HL-60/S4 treated with retinoic acid at 250 ng/mL for 4 days and 3 days (cell line): ENCODE results near the gene EWSR1.

Experiments
- in situ Hi-C: fragments of 300-500 bp; cut with MboI; formaldehyde crosslinking; loops from 2 replicates; pipeline ENCODE4 v1.7.0; 2022; ENCODE audit warnings: low sequenced_read_pairs

Gene EWSR1

DNA sequence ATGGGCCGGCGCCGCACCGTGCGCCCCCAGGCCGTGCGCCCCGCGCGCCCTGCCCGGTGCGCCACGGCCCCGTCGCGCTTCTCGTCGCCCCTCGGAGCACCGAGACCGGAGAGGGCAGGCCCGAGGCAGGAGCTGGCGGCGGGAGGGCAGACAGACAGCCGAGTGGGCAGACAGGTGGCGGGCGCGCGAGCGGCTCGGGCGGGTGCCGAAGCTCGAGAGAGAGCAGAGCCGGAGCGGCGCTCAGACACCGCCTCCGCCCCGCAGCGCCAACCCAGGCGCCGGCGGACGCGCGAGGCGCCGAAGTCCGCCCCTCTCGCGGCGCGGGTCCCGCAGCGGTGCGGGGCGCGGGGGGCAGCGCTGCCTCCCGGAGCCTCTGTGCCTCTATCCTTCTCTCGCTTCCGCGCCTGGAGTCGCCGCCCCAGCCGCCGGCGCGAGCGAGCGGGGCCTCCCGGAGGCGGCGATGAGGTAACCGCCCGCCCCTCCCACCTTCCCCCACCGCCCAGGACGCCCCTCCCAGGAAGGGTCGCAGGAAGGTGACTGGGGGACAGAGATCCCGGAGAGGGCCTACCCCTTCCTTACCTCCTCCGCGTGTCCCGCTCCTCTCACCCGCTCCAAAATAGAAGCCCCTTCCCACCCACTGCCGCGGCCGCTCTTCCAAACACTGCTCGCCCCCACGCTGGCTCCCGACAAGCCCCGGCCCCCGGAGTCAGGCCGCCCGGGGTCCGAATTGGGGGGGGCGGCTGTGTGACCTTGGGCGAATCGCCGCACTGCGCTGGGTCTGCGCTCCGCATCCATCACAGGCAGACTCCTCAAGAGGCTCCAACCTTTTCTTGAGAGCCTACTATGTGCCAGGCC lies 47.4 kb downstream of the EWSR1 start, which contains the start of gene RASL10A:
Gene RASL10A, minus strand, starts transcription at position 412 of the 855 bp plus-strand sequence. CDS start 451 bp downstream, outside the sequence.
- in situ Hi-C loops, result no loop called here

DNA sequence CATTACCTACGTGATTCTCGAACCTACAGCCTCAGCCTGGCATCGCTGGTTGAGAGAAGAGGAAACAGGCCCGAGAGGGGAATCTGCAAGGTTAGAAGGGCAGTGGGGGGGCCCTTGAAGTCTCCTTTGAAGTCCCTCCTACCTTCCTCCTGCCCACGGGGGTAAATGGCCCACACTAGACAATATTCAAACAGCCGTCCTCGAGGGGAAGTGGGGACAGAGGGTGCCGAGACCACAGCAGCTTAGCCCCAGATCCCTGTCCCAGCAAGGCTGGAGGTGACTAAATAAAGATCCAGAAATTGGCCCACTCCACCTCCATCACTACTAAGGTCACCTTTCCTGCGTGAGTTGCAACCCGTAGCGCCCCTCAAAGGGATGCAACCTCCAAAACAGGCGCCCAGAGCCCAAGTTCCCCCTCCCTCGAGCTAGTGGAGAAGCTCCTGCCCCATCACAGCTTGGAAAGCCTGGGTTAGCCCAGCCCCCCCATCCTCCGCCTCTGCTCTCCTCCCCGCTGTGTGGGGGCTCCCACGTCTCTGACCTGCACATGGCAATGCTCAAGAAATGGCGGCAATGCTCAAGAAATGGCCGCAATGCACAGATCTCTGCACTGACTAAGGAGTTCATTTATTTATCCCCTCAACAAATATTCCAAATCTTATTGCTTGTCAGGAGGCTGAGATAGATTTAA lies 48.2 kb downstream of the EWSR1 start:
- in situ Hi-C loops, result no loop called here

DNA sequence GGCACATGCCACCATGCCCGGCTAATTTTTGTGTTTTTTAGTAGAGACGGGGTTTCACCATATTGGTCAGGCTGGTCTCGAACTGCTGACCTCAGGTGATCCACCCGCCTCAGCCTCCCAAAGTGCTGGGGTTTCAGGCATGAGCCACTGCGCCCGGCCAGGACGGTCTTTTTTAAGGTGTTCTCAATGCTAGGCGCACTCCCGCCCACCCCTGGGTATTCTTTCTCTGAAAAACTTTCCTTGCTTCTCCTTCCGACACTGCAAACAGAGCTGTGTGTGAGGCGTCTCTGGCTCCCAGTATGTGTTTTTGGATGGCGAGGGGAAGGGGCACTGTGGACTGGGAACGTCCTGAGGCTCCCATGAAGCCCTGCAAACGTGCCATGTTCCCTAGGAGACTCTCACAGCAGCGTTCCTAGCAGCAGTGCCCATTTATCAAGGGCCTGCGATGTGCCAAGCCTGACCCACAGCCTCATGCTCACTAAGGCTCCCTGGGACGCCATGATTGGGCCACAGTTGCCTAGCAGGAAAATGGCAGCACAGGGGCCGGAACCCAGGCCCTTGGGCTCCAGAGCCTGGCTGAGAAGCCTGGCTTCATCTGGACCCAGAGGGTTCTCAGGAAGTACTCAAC lies 49.9 kb downstream of the EWSR1 start:
- in situ Hi-C loops, result no loop called here

DNA sequence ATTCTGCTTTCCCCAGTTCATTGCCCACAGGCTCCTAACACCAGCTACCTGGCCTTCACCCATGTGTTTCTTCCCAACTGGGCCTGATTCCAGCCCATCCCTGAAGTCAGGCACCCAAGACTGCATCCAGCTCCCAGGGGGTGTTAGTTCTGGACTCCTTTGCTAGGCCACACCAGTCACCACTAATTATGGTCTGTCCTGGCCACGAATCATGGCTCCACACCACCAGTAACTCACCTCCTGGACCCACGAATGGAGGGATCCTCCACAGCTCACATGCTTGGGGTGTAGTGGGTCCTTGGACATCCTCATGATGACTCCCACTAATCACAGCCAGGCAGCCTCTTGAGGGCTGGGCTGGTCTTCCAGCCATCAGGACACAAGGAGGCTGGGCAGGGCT lies 51.0 kb downstream of the EWSR1 start:
- in situ Hi-C loops, result no loop called here

DNA sequence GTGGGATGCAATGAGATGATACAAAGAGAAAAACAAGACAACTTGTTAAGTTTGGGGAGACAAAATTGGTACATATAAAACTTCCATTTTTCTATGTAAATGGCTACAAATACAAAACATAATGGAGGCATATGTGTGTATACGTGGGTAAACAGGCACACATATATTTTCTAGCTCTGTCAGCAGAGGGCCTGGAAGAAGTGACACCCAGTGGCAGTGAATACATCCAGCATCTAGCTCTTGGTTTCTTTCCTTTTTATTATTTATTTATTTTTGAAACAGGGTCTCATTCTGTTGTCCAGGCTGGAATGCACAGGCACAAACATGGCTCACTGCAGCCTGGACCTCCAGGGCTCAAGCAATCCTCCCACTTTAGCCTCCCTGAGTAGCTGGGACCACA lies 52.5 kb downstream of the EWSR1 start:
- in situ Hi-C loops, result no loop called here

DNA sequence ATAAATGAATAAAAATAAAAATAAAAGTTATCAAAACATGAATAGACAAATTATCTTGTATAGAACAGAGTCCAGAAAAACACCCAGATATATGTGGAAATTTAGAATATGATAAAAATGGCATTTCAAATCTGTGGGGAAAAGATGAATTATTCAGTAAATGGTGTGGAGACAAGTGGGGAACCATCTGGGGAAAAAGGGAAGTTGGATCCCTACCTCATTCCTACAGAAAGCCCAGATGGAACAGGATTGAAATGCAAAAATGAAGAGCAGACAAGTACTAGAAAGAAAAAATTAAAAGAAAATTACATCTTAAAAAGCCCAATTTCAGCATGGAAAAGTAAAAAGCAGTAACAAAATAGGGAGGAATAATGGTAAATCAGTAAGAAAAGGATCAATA lies 55.6 kb downstream of the EWSR1 start:
- in situ Hi-C loops, result no loop called here

DNA sequence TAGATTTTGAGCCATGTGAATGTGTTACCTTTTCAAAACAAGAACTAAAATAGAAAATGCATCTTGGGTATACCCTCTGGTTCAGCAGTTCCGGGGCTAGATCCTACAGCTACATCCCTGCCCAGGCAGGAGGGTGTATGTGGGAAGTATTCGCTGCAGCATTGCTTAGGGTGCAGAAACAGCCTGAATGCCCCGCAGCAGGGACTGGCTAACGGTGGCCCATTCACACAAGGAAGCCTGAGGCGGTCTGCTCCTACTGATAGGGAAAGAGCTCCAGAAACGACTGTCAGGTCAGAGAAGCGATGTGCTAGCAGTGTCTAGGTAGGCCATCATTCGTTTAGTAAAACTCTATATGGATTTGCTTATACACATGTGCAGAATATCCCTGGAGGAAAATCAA lies 57.3 kb downstream of the EWSR1 start:
- in situ Hi-C loops, result no loop called here

DNA sequence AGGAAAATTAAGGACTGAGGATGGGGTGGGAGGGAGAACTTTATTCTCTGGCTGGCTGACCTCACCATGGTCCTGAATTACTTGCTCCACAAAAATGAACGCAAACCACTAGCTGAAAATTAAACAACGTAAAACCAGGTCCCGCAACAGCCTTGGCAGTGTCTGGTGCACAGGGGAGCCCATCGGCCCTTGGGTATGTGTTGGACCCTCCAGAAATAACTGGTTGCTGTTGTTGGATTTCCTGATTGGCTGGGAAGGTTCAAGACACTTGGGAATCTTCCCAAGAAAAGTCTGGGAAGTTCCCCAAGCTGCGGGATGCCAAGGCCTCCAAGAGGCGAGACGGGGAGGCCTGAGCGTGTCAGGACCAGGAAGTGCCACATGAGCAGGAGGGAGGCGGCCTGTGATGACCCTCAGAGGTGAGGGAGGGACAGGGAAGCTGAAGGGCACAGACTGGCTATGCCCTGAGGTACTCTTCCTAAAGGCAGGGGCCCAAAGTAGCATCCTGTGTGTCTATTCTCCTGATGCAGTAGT lies 57.8 kb downstream of the EWSR1 start:
- in situ Hi-C loops, result no loop called here

DNA sequence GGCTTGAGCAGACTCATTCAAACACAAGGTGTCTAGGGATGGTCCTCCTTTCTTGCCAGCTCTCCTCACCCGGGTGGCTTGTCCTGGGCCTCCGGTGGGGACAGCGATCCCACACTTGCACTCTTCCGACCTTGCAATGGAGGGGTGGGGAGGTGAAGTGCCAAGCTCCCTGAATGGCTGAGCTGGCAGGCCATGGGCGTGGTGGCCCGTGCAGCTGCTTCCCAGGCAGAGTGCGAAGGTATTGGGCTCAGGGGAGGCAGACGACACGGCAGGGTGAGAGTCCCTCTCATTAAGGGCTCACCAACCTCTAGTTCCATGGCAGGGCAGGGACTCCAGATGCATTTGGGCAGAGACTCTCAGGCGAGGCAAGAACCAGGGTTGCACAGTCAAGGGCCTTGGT lies 58.4 kb downstream of the EWSR1 start:
- in situ Hi-C loops, result no loop called here

DNA sequence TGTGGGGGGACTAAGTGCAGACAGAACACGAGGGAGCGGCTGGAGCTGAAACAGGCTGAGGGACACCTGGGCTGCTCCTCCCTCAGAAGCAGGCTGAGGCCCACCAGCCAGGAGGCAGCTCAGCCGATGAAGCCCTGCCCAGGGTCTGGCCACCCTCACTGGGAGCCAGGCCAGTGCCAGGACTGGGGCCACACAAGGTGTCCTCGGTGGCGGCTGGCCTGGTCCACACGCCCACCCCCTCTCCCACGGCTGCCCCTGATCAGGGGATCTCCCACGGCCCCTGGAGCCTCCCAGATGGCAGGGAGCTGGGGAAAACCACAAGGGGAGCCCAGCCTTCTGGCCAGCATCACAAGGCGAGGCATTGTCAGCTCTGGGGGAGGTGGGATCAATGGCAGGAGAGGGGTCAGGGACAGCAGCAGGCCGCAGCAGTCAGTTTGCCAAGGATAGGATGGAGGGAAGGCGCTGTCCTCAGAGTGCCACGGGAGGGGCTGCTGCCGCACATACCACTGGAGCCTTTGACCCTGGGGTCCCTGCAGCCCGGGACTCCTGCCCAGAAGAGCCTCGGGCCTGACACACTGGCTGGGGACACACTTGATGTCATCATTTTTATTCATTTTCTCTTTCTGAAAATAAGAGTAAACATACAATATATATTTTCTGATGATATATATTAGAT lies 59.2 kb downstream of the EWSR1 start:
- in situ Hi-C loops, result no loop called here

DNA sequence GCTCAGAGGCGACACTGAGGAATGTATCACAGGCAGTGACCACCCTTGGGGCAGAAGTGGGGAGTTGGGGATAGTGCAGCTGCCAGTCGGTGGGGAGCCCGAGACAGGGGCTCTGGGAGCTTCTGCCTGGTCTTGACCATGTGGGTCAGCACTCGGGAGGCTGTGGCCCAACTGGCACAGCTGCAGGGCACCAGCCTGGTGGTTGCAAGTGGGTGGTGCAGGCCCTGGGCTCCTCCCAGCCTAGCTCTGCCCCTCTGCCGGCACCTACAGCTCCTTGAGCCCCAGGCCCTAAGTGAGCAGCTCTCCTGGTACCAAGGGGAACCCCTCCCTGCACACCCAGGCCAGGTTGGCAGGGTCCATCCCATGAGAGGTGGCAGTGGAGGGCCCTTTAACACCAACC lies 60.0 kb downstream of the EWSR1 start:
- in situ Hi-C loops, result no loop called here

DNA sequence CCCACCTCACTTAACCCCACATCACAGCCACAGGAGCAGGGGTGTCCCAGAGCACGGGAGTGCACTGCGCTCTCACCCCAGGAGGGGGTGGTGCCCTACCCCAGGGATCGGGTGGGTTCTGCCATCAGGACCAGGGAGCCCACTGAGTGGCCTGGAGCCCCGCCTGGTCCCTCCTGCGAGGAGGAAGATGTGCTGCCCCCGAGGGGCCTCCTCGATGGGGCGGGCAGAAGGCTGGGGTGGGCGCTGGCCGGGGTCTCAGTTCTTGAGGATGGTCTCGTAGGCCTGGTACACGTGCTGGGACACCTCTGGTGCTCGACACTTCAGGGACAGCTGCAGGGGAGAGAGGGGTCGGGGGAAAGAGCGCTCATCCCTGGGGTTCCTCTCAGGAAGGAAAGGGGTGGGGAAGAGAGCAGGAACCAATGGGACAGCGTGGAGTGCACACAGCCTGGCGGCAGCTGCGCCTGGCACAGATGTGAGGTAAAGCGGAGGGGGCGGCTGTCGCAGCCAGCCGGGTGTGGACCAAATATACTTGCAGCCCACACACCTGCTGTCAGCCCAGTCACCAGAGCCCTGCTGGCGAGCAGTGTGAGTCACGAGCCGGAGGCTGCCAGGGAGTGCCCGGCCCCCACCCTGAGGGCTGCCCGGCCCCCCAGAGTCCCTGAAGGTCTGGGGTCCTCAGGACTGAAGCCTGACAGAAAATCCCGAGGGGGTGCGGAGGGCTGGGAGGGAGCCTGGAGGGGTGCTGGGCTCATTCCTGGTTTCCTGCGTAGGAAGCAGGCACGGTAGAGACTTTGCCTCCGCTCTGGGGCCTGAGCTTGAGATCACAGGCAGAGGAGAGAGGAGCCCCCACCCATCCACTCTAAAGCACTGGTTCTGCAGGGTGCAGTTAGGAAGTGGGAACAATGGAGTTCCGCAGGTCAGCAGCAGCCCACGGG lies 60.8 kb downstream of the EWSR1 start:
- in situ Hi-C loops, result no loop called here

DNA sequence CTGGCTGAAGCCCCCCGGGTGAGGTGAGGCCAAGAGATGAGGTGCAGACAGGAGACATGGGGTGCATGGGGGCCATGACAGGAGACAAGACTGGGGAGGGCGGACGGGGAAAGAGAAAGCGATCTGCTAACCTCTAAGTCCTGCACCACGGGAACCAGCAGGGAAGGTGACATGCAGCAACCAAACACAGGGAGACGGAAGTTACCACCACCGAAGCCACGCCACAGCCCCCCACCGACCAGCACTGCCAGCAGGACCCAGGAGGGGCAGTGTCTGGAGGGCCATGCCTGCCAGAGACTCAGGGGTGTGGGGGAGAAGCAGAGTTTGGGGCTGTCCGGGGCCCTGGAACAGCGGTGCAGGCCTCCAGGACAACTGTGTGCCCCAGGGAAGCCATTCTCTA lies 61.5 kb downstream of the EWSR1 start:
- in situ Hi-C loops, result no loop called here

DNA sequence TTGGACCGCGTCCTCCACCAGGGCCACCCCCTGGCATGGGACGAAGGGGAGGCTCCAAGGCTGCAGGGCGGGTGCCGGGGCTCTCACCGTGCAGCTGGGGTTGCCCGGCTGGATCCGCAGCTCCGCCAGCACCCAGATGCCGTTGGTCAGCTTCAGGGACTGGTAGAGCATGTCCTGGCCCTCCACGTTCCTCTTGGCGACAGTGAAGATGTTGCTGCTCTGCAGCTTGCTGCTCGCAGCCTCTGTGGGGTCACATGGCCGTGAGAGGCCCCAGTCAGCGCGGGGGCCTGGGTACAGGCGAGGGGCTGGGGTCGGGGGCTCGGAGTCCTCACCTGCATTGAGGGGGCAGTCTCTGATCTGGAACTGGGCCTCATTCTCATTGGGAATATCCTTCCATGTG lies 62.2 kb downstream of the EWSR1 start:
- in situ Hi-C loops, result no loop called here

DNA sequence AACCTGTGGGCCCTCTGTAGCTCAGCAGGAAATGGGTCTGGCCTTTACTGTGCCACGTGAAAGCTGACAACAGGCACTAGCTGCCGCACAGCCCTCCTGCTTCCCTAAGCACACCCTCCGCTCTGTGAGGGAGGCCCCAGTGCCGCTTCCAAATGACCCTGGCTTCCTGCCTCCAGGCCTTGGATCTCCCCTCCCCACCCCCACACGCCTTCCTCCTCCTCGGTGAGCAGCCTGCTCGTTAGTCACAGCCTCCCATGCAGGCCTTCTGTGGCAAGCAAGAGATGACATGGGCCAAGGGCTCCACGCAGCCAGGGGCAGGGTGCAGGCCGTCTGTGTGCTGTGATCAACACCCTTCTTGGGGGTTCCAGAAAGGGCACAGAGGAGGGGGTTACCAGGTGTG lies 62.7 kb downstream of the EWSR1 start:
- in situ Hi-C loops, result no loop called here

DNA sequence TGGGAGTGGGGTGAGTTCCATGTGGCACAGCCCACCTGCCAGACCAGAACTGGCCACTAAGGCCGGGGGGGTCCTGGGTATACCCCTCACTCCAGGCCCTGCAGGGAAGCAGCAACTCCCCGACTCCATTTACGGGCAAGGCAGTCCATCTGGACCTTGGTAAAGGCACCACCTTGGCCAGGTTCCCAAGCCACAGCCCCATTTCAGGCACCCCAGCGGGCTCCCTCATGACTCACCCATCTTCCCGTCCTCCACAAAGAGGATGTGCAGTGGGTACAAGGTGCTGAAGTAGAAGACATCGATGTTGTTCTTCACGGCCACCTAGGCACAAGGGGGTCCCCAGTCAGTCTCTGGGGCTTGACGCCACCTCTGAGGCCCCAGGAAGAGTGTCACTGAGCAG lies 63.1 kb downstream of the EWSR1 start:
- in situ Hi-C loops, result no loop called here

DNA sequence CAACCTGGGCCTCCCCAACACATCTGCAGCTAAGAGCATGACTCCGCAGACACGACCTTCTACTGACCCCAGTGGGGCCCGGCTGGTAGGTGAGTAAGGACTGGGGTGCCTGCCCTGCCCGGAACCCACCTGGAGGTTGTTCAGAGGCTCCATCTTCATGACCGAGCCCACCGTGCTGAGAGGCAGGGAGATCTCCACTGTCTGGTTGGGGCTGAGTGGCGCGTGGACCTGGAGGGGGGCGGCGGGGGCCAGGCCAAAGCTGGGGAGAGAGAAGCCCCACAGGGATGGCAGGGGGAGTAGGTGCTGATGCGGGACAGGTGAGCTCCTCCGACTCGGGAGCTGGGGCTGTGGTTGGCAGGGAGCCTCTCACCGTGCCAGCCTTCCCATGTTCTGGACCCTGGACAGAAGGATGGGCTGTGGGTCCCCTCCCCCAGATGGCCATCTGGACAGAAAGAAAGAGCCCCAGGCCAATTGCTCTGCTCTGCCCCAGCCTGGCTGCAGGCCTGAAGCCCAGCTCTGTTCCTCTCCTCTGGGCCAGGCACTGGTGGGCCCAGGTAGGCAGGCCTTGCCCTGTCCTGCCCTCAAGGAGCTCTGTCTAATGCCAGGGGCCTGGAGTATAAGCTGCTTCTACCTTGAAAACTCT lies 63.7 kb downstream of the EWSR1 start:
- in situ Hi-C loops, result no loop called here

DNA sequence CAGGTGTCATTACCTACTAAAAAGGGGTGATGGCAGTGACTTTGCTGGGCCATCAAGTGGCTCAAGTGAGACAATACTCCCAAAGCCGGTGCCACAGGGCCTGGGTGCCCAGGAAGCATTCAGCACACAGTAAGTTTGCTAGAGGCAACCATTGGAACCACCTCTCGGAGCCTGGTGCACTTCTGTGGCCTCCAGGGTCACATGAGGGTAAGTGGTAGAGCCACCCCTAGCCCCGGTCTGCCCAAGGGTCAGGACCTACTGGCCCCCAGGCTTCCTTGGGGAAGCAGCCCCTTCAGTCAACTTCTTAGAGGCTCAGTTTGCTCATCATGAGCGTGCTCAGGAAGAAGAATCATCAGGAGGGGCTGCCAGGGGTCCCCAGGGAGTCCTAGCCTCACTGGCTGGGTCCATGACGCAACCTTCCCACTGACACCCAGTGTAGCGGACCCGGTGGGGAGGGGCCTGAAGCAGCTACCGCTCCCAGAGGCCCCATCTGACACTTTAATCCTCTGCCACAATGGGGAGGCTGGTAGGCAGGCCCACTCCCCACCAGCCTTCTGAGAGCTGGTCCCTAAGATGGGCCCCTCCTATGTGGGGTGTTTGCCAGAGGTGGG lies 64.9 kb downstream of the EWSR1 start:
- in situ Hi-C loops, result no loop called here

DNA sequence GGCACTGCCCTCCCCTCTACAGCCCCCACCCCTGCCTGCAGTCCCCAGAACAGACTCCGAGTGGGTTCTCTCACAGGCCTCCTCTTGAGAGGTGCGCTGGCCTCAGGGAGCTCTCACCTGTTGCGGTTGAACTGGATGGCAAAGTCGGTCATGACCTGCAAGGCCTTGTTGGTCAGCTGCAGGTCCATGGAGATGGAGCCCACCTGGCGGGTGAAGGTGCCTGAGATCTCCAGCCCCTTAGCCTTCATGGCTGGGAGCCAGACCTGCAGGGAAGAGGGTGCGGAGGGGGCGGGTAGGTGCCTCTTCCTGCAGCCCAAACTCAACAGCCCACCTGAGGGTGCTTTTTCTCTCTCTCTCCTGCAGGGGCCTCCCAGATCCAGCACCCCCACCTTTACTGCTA lies 66.1 kb downstream of the EWSR1 start:
- in situ Hi-C loops, result no loop called here
